GM12891 (cell line): ENCODE measurements around the gene EIPR1.

Source experiments
- POLR2A ChIP-seq: IDR thresholded peaks from 2 replicates; pipeline ENCODE4 v1.6.1; 2011; ENCODE audit warnings: low read depth, low read length, control low read depth
- POLR2AphosphoS5 ChIP-seq: IDR thresholded peaks from 2 replicates; pipeline ENCODE4 v1.6.1; 2011; ENCODE audit warnings: low read depth, low read length, control low read depth
- POU2F2 ChIP-seq: IDR thresholded peaks from 2 replicates; pipeline ENCODE4 v1.6.1; 2011; ENCODE audit warnings: low read depth, mild to moderate bottlenecking, control low read depth, low read length, moderate library complexity
- TAF1 ChIP-seq: IDR thresholded peaks from 2 replicates; pipeline ENCODE4 v1.6.1; 2011; ENCODE audit warnings: low read depth, low read length, control low read depth

- TF ChIP-seq POLR2AphosphoS5 (no peak), POLR2A (no peak), TAF1 (no peak), POU2F2 (no peak)
Observed at GRCh38 chr2:3388412-3388738, 10.8 kb upstream of the EIPR1 start.
